K562 (cell line): ENCODE measurements around the gene MAD2L1BP. TPM values are rescaled to one million over a fixed set of nuclear protein-coding genes. Genes with fewer than 3 reads are reported as not detected.

Experiments
- ATF1 ChIP-seq, 2 experiments: fragments of 450-650 bp in 1 of 2; IDR thresholded peaks; 2 replicates each; pipeline ENCODE4 v1.6.1; 2016; ENCODE audit warnings: missing compliant biosample characterization in 1 of 2, missing genetic modification characterization in 1 of 2
- ELF1 ChIP-seq: fragments of 200-800 bp; sonication (Bioruptor generic); IDR thresholded peaks from 2 replicates; pipeline ENCODE4 v1.6.1; 2016; ENCODE audit warnings: missing genetic modification characterization, missing compliant biosample characterization
- FOXJ2 ChIP-seq: fragments of 200-800 bp; sonication (Bioruptor generic); IDR thresholded peaks from 2 replicates; pipeline ENCODE4 v1.6.1; 2016; ENCODE audit warnings: missing genetic modification characterization, missing compliant biosample characterization
- HDAC2 ChIP-seq: fragments of 450-650 bp; IDR thresholded peaks from 2 replicates; pipeline ENCODE4 v1.6.1; 2016; ENCODE audit warnings: mild to moderate bottlenecking
- ILF3 ChIP-seq: fragments of 450-650 bp; IDR thresholded peaks from 2 replicates; pipeline ENCODE4 v1.6.1; 2018; ENCODE audit warnings: antibody characterized with exemption, mild to moderate bottlenecking, moderate library complexity, borderline replicate concordance
- KDM1A ChIP-seq, 2 experiments: fragments of 450-650 bp; IDR thresholded peaks; 2 replicates each; pipeline ENCODE4 v1.6.1; 2016; ENCODE audit warnings: mild to moderate bottlenecking in 2 of 2
- MIER1 ChIP-seq: fragments of 450-650 bp; IDR thresholded peaks from 2 replicates; pipeline ENCODE4 v1.6.1; 2016; ENCODE audit warnings: antibody characterized with exemption, mild to moderate bottlenecking, low read depth
- NFRKB ChIP-seq: fragments of 450-650 bp; IDR thresholded peaks from 2 replicates; pipeline ENCODE4 v1.6.1; 2016; ENCODE audit warnings: low read depth
- POLR2G ChIP-seq: fragments of 200-400 bp; formaldehyde crosslinking; IDR thresholded peaks from 2 replicates; pipeline ENCODE4 v1.6.1; 2017; ENCODE audit warnings: low read depth, mild to moderate bottlenecking, antibody characterized with exemption, low read length, moderate library complexity
- STAT5B ChIP-seq: fragments of 250-450 bp; sonication (Bioruptor Pico); IDR thresholded peaks from 2 replicates; pipeline ENCODE4 v1.8.0; 2021; ENCODE audit warnings: mild to moderate bottlenecking, inconsistent platforms
- STAT6 ChIP-seq: sonication (generic); formaldehyde crosslinking; IDR thresholded peaks from 2 replicates; pipeline ENCODE4 v1.8.1; 2023; ENCODE audit warnings: mild to moderate bottlenecking, missing genetic modification reagents
- ZBTB40 ChIP-seq, 2 experiments: fragments of 450-650 bp in 1 of 2; sonication (generic) in 1 of 2; formaldehyde crosslinking in 1 of 2; IDR thresholded peaks; 2 replicates each; pipeline versions ENCODE4 v1.7.1 to v1.9.0; 2016 to 2022; ENCODE audit warnings: inconsistent platforms in 1 of 2, mild to moderate bottlenecking in 1 of 2, missing genetic modification reagents in 1 of 2
- ZFP36 ChIP-seq: fragments of 150-350 bp; IDR thresholded peaks from 2 replicates; pipeline ENCODE4 v1.6.1; 2018; ENCODE audit warnings: low read length, low read depth; ENCODE audit not compliant: partially characterized antibody
- ZNF311 ChIP-seq: fragments of 250-450 bp; sonication (Bioruptor Pico); IDR thresholded peaks from 2 replicates; pipeline ENCODE4 v1.4.0; 2020; ENCODE audit warnings: mild to moderate bottlenecking, moderate library complexity
- polyA plus RNA-seq, 8 experiments: library from polyadenylated mRNA; depleted of rRNA in 4 of 8; stranded (reverse) in 5 of 8; unstranded in 3 of 8; fragments of >200 nt; fragmentation: Nextera tagmentation in 2 of 8; fragmentation: Illumina TruSeq in 1 of 8; extraction: Ambion mirVana in 2 of 8; extraction: Trizol in 1 of 8; gene quantifications; 2 replicates each; pipeline versions ENCODE4 v1.2.1 to v1.2.3, GENCODE V29; 2011 to 2014; ENCODE audit warnings: inconsistent platforms in 1 of 8, missing spikeins in 1 of 8
- total RNA-seq, 7 experiments: library from RNA; depleted of rRNA in 6 of 7; stranded (reverse); fragments of >200 nt in 6 of 7; fragmentation: Illumina TruSeq in 2 of 7; extraction: Trizol in 2 of 7; gene quantifications; 2 replicates each; pipeline versions ENCODE4 v1.2.1 to v1.2.3, GENCODE V29; 2011 to 2021; ENCODE audit warnings: low replicate concordance in 1 of 7

Gene MAD2L1BP
- total and polyA plus RNA-seq, 9 of the 15 experiments (the other 6 are each of a cell fraction or from before 2014, with no cell fraction given): 69.7 to 321 (median 111) TPM

- 0 out of 2 replicates have a peak, but pooled peaks have one; percentile 54 for TF ChIP-seq POLR2G
- peak; percentile 71; the same call in 1 of the 2 replicates for TF ChIP-seq ZNF311 (CRISPR knock-in tag)
- no peak for TF ChIP-seq ATF1 (CRISPR knock-in tag; IDR thresholded peaks at IDR 0.05)
- peak; percentile 92 for TF ChIP-seq ATF1 (tag; IDR thresholded peaks at IDR 0.05)
- TF ChIP-seq KDM1A (IDR thresholded peaks at IDR 0.05): no peak
- 0 out of 2 replicates have a peak, but pooled peaks have one; percentile 11 for TF ChIP-seq STAT6 (CRISPR knock-in tag)
- peak; percentile 69; the same call in 1 of the 2 replicates for TF ChIP-seq ELF1
- no peak for TF ChIP-seq ILF3
- TF ChIP-seq HDAC2: no peak
- TF ChIP-seq ZBTB40 (IDR thresholded peaks at IDR 0.05): peak; percentile 47; the same call in 1 of the 2 replicates
- no peak for TF ChIP-seq ZBTB40 (CRISPR knock-in tag; IDR thresholded peaks at IDR 0.05)
- no peak for TF ChIP-seq STAT5B
- TF ChIP-seq FOXJ2 (tag): peak; percentile 90
- no peak for TF ChIP-seq MIER1
- TF ChIP-seq ZFP36: peak; percentile 7
- TF ChIP-seq NFRKB: peak; percentile 100
Measured at GRCh38 chr6:43627008-43627825, 8.4 kb upstream of the MAD2L1BP start (continued).
